Common myeloid progenitor, CD34-positive (primary cell): ENCODE data around the gene AKAP13.
A peak's percentile ranks its signal among the peaks of the same experiment; 100 is the strongest.

Experiments used
- CTCF ChIA-PET: fragments of 350-600 bp; sonication (Branson Sonifier 250); formaldehyde crosslinking; loops from one replicate; lab custom pipeline; 2021; ENCODE audit warnings: antibody characterized with exemption; lab: Charles Lee
- POLR2A ChIA-PET: fragments of 350-600 bp; sonication (Branson Sonifier 250); formaldehyde crosslinking; loops from one replicate; lab custom pipeline; 2021; ENCODE audit warnings: antibody characterized with exemption; lab: Charles Lee
- DNase-seq, 3 donors: peaks; one replicate each; pipeline versions ENCODE4 v3.0.0 to v3.0.0-alpha.2; 2013
- H3K27ac ChIP-seq, 2 experiments: 1 replicate in 1 of 2; 2 replicates in 1 of 2; pipeline ENCODE4 v1.7.0; 2013; ENCODE audit warnings: inconsistent platforms in 2 of 2, low read length in 2 of 2, mild to moderate bottlenecking in 2 of 2, low read depth in 1 of 2, moderate library complexity in 1 of 2; ENCODE audit not compliant: severe bottlenecking in 2 of 2, insufficient read depth in 1 of 2, poor library complexity in 1 of 2
- H3K27me3 ChIP-seq, 5 experiments: replicated peaks in 2 of 5; 1 replicate in 3 of 5; 2 replicates in 2 of 5; pipeline versions ENCODE4 v1.6.1 to v1.7.0; 2013; ENCODE audit warnings: low read length in 4 of 5, mild to moderate bottlenecking in 2 of 5, moderate library complexity in 2 of 5, inconsistent platforms in 1 of 5; ENCODE audit not compliant: insufficient read depth in 5 of 5, control insufficient read depth in 4 of 5
- H3K36me3 ChIP-seq, 4 experiments: 1 replicate in 2 of 4; 2 replicates in 2 of 4; pipeline versions ENCODE4 v1.6.1 to v1.7.0; 2013; ENCODE audit warnings: low read length in 3 of 4, control low read depth in 1 of 4, mild to moderate bottlenecking in 1 of 4; ENCODE audit not compliant: control insufficient read depth in 4 of 4, insufficient read depth in 4 of 4
- H3K4me1 ChIP-seq, 4 experiments: 1 replicate in 3 of 4; 2 replicates in 1 of 4; pipeline versions ENCODE4 v1.6.1 to v1.7.1; 2013; ENCODE audit warnings: low read length in 3 of 4, mild to moderate bottlenecking in 3 of 4, control low read depth in 1 of 4, inconsistent platforms in 1 of 4, moderate library complexity in 1 of 4; ENCODE audit not compliant: control insufficient read depth in 4 of 4, insufficient read depth in 4 of 4; ENCODE audit errors: control extremely low read depth in 1 of 4
- H3K4me3 ChIP-seq, 7 experiments: 1 replicate in 4 of 7; 2 replicates in 3 of 7; pipeline versions ENCODE4 v1.5.1 to v1.7.0; 2013; ENCODE audit warnings: mild to moderate bottlenecking in 7 of 7, low read length in 6 of 7, moderate library complexity in 6 of 7, inconsistent platforms in 2 of 7, low read depth in 2 of 7, control low read depth in 1 of 7; ENCODE audit not compliant: insufficient read depth in 4 of 7, control insufficient read depth in 1 of 7; ENCODE audit errors: extremely low read depth in 1 of 7
- H3K9me3 ChIP-seq, 5 experiments: 1 replicate in 4 of 5; 2 replicates in 1 of 5; pipeline versions ENCODE4 v1.6.1 to v1.7.1; 2013; ENCODE audit warnings: low read length in 4 of 5, mild to moderate bottlenecking in 2 of 5, inconsistent platforms in 1 of 5, low read depth in 1 of 5, moderate library complexity in 1 of 5; ENCODE audit not compliant: control insufficient read depth in 4 of 5, insufficient read depth in 2 of 5; ENCODE audit errors: control extremely low read depth in 1 of 5
- WGBS: methylation state at CpG from one replicate; pipeline ENCODE4 v1.1.5; 2013; ENCODE audit not compliant: insufficient coverage; 5-methylcytosine and 5-hydroxymethylcytosine counted together

Gene AKAP13

GRCh38 chr15:85474700-85475316 is 94.4 kb downstream of the AKAP13 start:
- ChIA-PET CTCF (interaction anchor here (0.7 to 1.6 kb wide), 5 partner anchors 9 to 180 kb away, joined by 3 to 4 read pairs (median 3); no protein-coding TSS in a partner anchor), POLR2A (interaction anchor here (0.5 kb wide), 1 partner anchor 33 kb away, joined by 3 read pairs; no protein-coding TSS in a partner anchor)
- H3K4me1 ChIP-seq = peaks cover 23 to 59% (median 47%) of the 10 kb centered on the region in 4 experiments

GRCh38 chr15:85475317-85475701 is 94.9 kb downstream of the AKAP13 start:
- no peaks in the 10 kb centered on the region for H3K9me3 ChIP-seq
- H3K4me1 ChIP-seq = peaks cover 23 to 62% (median 47%) of the 10 kb centered on the region in 4 experiments
- H3K27ac ChIP-seq = no peak overlapping the region
- no peaks in the 10 kb centered on the region for H3K36me3 ChIP-seq
- CTCF ChIA-PET = interaction anchor here (0.7 to 1.6 kb wide), 6 partner anchors 8 to 181 kb away, joined by 3 to 4 read pairs (median 3); no protein-coding TSS in a partner anchor
- no peaks in the 10 kb centered on the region for H3K27me3 ChIP-seq
- peak overlapping the region in 4 of 7 experiments; percentile 14 to 54 (median 36) for H3K4me3 ChIP-seq
- DNase-seq = peak; percentile 57 to 93 (median 86)
- 0% methylated on average over 1 of the region's 1 CpG for WGBS
- POLR2A ChIA-PET = interaction anchor here (0.5 kb wide), 1 partner anchor 33 kb away, joined by 3 read pairs; no protein-coding TSS in a partner anchor

More at GRCh38 chr15:85474700-85475316, 94.4 kb downstream of the AKAP13 start:
- no peaks in the 10 kb centered on the region for H3K27me3 ChIP-seq
- H3K9me3 ChIP-seq = no peaks in the 10 kb centered on the region
- peak overlapping the region in 1 of 2 experiments; percentile 50 for H3K27ac ChIP-seq
- no peaks in the 10 kb centered on the region for H3K36me3 ChIP-seq
- 55% methylated on average over 7 of the region's 8 CpGs for WGBS
- H3K4me3 ChIP-seq = peak overlapping the region in 4 of 7 experiments; percentile 14 to 54 (median 36)
- DNase-seq = no peak

GRCh38 chr15:85475711-85476110 is 95.3 kb downstream of the AKAP13 start:
- ChIA-PET POLR2A (no interaction called here), CTCF (interaction anchor here (0.7 to 1.6 kb wide), 6 partner anchors 8 to 181 kb away, joined by 3 to 4 read pairs (median 3); no protein-coding TSS in a partner anchor)
- Histone ChIP-seq H3K9me3 (no peaks in the 10 kb centered on the region), H3K36me3 (no peaks in the 10 kb centered on the region), H3K4me3 (no peak overlapping the region), H3K27me3 (no peaks in the 10 kb centered on the region), H3K4me1 (peaks cover 23 to 65% (median 47%) of the 10 kb centered on the region in 4 experiments), H3K27ac (no peak overlapping the region)
- DNase-seq = no peak

GRCh38 chr15:85477061-85477460 is 96.7 kb downstream of the AKAP13 start:
- WGBS = 100% methylated on average over 1 of the region's 2 CpGs
- H3K27ac ChIP-seq = no peak overlapping the region
- DNase-seq = no peak
- no peaks in the 10 kb centered on the region for H3K36me3 ChIP-seq
- no peak overlapping the region for H3K4me3 ChIP-seq
- ChIA-PET CTCF (interaction anchor here (0.9 to 1.4 kb wide), 2 partner anchors 12 to 60 kb away, joined by 3 read pairs; no protein-coding TSS in a partner anchor), POLR2A (no interaction called here)
- no peaks in the 10 kb centered on the region for H3K9me3 ChIP-seq
- peaks cover 23 to 78% (median 54%) of the 10 kb centered on the region in 4 experiments for H3K4me1 ChIP-seq
- H3K27me3 ChIP-seq = no peaks in the 10 kb centered on the region

- WGBS = 44% methylated on average over 4 of the region's 4 CpGs
- H3K27me3 ChIP-seq = no peaks in the 10 kb centered on the region
- ChIA-PET CTCF (interaction anchor here (0.9 to 1.4 kb wide), 2 partner anchors 11 to 61 kb away, joined by 3 read pairs; no protein-coding TSS in a partner anchor), POLR2A (no interaction called here)
- no peak overlapping the region for H3K27ac ChIP-seq
- H3K9me3 ChIP-seq = no peaks in the 10 kb centered on the region
- no peak overlapping the region for H3K4me3 ChIP-seq
- no peaks in the 10 kb centered on the region for H3K36me3 ChIP-seq
- H3K4me1 ChIP-seq = peaks cover 27 to 83% (median 57%) of the 10 kb centered on the region in 4 experiments
- peak in 2 of 3 donors; percentile 9 to 33 for DNase-seq
Observed at GRCh38 chr15:85477730-85478129, 97.3 kb downstream of the AKAP13 start.

- Histone ChIP-seq H3K36me3 (no peaks in the 10 kb centered on the region), H3K4me3 (no peak overlapping the region), H3K4me1 (peaks cover 19 to 78% (median 50%) of the 10 kb centered on the region in 4 experiments), H3K9me3 (no peaks in the 10 kb centered on the region), H3K27me3 (no peaks in the 10 kb centered on the region), H3K27ac (no peak overlapping the region)
- WGBS = 0% methylated on average over 1 of the region's 4 CpGs
- CTCF ChIA-PET = interaction anchor here (0.6 to 1.0 kb wide), 4 partner anchors 26 to 148 kb away, joined by 3 to 5 read pairs (median 4); no protein-coding TSS in a partner anchor
- POLR2A ChIA-PET = interaction anchor here (0.7 kb wide), 1 partner anchor 145 kb away, joined by 3 read pairs; no protein-coding TSS in a partner anchor
- no peak for DNase-seq
Observed at GRCh38 chr15:85479071-85479647, 98.8 kb downstream of the AKAP13 start.
